ENCODE results near the gene USH1C.

The USH1C gene

DNA sequence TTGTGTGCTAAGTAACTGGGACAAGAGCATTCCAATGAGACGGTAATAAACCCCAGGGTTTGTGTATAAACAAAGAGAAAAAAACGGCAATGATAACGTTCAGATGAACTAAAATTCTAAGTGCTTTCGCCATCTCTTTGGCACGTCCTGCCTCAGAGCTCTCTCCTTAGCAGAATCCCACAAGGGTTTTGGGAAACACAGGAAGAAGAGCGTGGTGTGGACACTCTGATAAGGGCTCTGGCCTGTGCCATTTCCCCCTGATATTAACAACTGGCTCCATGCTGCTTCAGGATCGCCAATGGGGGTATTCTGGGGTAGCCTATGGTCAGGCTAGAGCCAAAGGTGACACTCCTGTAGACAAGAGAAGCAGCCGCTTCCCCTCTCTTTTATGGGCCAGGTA, 85.9 kb downstream of the USH1C start:
- no peak for TF ChIP-seq GATA3 (IDR thresholded peaks at IDR 0.05; ENCODE audit: low read depth, low read length)
- TF ChIP-seq GATA2 (IDR thresholded peaks at IDR 0.05; ENCODE audit: low read depth, low read length) = no peak

- TF ChIP-seq GATA2 (IDR thresholded peaks at IDR 0.05; ENCODE audit: low read depth, low read length) (no peak), GATA3 (IDR thresholded peaks at IDR 0.05; ENCODE audit: low read depth, low read length) (no peak)
Measured at GRCh38 chr11:17457396-17458173, 86.6 kb downstream of the USH1C start.

GRCh38 chr11:17452668-17453067, 91.5 kb downstream of the USH1C start:
- no peak for TF ChIP-seq GATA2 (IDR thresholded peaks at IDR 0.05; ENCODE audit: low read depth, low read length)
- TF ChIP-seq GATA3 (IDR thresholded peaks at IDR 0.05; ENCODE audit: low read depth, low read length) = no peak

DNA sequence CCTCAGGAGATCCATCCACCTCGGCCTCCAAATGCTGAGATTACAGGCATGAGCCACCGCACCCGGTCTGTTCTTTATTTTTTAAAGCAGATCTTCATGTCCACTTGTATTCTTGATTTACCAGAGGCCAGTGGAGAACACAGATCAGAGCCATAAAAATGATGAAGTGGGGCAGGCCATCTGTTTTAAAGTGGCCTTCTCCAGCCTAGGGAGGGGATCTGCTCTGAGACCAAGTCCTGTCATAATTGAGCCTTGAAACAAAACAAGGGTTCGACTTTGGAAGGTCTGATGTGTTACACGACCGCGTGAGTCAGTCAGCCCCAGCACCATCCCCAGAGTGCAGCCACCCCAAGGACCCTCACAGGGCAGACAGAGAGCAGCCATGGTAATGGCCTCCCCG, 95.1 kb downstream of the USH1C start:
- TF ChIP-seq GATA3 (IDR thresholded peaks at IDR 0.05; ENCODE audit: low read depth, low read length) = no peak
- TF ChIP-seq GATA2 (IDR thresholded peaks at IDR 0.05; ENCODE audit: low read depth, low read length) = no peak

GRCh38 chr11:17446482-17446881, 97.7 kb downstream of the USH1C start:
- TF ChIP-seq GATA2 (IDR thresholded peaks at IDR 0.05; ENCODE audit: low read depth, low read length) (no peak), GATA3 (IDR thresholded peaks at IDR 0.05; ENCODE audit: low read depth, low read length) (no peak)

DNA sequence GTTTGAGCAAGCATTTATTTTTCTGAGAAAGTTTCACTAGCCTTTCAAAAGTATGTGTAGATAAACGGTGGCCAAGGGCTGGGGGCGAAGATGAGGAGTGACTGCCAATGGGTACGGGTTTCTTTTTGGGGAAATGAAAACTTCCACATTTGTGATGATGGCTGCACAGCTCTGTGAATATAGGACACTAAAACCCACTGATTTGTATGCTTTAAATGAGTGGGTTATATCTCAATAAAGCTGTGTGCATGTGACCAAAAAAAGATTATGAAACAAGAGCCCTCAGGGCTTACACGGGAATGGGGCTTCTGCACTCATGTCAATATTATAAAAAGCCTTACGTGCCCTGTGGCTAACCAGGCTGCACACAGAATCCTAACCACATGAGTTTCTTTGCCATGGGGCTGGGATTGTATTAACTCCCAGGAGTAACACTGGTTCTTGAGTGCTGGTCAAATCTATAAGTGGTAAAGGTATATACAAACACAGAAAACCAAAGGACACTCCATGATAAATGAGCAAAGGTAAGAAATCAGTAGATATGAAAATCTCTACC, 98.9 kb downstream of the USH1C start:
- TF ChIP-seq GATA2 (IDR thresholded peaks at IDR 0.05; ENCODE audit: low read depth, low read length) = no peak
- TF ChIP-seq GATA3 (IDR thresholded peaks at IDR 0.05; ENCODE audit: low read depth, low read length) = no peak

DNA sequence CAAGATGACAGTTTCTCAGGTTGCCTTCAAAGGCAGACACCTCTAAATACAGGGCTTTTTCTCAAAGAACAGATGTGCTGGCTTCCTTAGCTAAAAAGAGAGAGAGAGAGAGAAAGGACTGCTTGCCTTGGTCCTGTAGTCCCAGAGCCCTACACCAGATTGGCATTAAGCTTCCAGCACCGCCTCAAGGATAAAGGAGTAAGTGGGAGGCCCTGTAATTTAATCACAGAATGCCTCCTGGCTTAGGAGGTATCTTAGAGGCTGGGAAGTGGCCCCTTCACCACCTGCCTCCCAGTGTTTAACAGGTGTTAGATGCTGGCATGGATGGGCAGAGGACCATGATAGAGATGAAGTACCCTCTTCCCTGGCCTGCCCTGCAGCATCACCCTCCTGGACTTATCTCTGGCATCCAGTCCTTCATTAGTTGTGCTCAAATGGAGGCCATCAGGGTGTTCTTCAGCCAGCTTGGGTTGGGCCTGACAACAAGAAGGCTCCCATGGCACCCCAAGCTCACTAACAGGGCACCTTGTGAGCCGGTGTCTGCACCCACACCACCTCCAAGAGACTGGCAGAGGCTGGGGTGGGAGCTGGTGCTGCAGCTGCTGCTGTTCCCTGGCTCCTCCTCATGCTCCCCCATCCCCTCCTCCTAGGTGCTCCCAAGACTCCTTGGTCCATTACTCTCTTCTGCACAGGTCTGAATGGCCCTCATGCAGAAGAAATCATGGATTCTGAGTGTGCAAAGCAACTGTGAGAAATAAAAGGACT, 100.1 kb downstream of the USH1C start:
- no peak for TF ChIP-seq GATA3 (IDR thresholded peaks at IDR 0.05; ENCODE audit: low read depth, low read length)
- TF ChIP-seq GATA2 (IDR thresholded peaks at IDR 0.05; ENCODE audit: low read depth, low read length) = no peak
